ENCODE measurements around the gene KSR1. TPM values are rescaled to one million over a fixed set of nuclear protein-coding genes. Genes with fewer than 3 reads are reported as not detected.
"Not testable (repeated sequence)": the region's sequence is repeated elsewhere in the genome, so short reads cannot be mapped to it uniquely, and the experiment has no call there.

The KSR1 gene
- total RNA-seq, 1 experiment from 2014 or later, result 37.6 TPM

GRCh38 chr17:27654654-27655524, 198.6 kb downstream of the KSR1 start:
- no peaks in the 10 kb centered on the region for H3K9me3 ChIP-seq (replicated peaks)
- H3K36me3 ChIP-seq, result no peaks in the 10 kb centered on the region
- DNase-seq, result peak; percentile 76 to 83
- H3K27me3 ChIP-seq, result no peaks in the 10 kb centered on the region; the same call in 1 of the 2 replicates
- H3K27ac ChIP-seq, result no peak overlapping the region
- H3K4me3 ChIP-seq, result no peak overlapping the region
- H3K4me1 ChIP-seq, result no peaks in the 10 kb centered on the region

DNA sequence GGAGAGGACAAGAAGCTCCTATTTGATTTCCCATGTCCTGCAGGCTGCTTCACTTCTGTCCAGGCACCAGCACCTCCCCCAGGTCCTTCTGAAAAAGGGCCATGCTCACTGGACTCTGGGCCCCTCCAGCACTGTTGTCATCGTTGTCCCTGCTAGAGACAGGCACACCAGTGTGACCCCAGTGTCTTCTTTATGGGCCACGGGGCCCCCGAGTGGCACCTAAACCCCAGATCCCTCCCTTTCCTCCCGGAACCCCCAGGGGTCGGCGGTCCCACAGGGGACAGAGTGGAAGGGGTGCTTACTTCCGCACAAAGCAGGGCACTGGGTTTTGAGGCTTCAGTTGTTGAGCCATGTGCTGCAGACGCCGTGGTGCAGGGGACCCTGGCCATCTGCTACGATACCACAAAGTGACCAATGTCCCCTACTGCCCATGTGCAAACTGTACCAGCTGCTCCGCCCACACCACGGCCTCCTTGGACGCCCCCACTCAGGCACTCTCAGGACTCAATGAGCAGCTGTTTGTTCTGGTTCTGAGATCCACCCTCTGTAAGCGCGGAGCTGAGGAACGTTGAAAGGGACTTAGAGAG, 199.4 kb downstream of the KSR1 start:
- not testable (repeated sequence) for H3K27me3 ChIP-seq; H3K36me3 ChIP-seq; H3K4me3 ChIP-seq; DNase-seq; H3K4me1 ChIP-seq; H3K9me3 ChIP-seq (replicated peaks); H3K27ac ChIP-seq

DNA sequence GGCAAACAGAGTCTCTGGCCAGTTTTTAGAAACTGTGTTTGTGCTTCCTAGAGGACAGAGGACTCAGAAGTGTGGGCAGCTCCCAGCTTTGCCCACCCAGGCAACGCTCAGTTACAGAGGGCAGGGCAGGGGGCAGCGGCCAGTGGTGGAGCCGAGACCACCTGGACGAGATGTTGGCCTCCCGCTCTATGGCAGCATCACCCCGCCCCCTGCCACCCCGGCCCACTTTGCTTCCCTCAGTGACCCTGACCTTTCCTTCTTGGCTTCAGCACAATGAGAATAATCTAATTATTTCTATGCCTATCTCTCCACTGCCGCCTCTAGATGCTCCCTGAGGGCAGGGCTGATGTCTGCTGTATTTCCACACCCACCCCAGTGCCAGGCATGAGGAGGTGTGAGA, 200.4 kb downstream of the KSR1 start:
- H3K9me3 ChIP-seq (replicated peaks); DNase-seq; H3K27ac ChIP-seq; H3K4me1 ChIP-seq; H3K36me3 ChIP-seq; H3K27me3 ChIP-seq; H3K4me3 ChIP-seq: not testable (repeated sequence)

DNA sequence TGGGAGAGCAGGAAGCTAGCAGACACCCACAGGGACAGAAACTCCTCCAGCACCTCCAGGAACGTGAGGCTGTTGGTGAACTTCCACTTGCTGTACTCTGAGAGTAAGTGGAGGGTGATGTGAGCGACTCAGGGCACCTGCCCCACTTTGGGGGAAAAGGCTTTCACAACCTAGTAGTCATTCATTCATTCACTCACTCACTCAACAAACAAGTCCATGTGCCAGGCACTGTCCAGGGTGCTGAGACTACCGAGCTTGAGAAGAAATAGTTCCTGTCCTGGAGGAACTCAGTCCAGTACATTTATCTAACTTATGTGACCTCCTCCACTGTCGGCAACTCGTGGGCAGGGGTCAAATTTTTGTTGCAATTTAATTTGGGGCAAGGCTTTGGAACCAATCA, 201.4 kb downstream of the KSR1 start:
- no peak overlapping the region for H3K4me3 ChIP-seq
- no peaks in the 10 kb centered on the region for H3K9me3 ChIP-seq (replicated peaks)
- DNase-seq, result peak; percentile 24 to 43
- H3K27me3 ChIP-seq, result no peaks in the 10 kb centered on the region; the same call in 1 of the 2 replicates
- no peak overlapping the region for H3K27ac ChIP-seq
- H3K4me1 ChIP-seq, result no peaks in the 10 kb centered on the region
- no peaks in the 10 kb centered on the region for H3K36me3 ChIP-seq

- Histone ChIP-seq H3K4me1 (no peaks in the 10 kb centered on the region), H3K27ac (no peak overlapping the region), H3K4me3 (no peak overlapping the region), H3K9me3 (replicated peaks) (no peaks in the 10 kb centered on the region), H3K36me3 (no peaks in the 10 kb centered on the region), H3K27me3 (peaks cover 4% of the 10 kb centered on the region; the same call in 1 of the 2 replicates)
- no peak for DNase-seq
These were observed 203.4 kb downstream of the KSR1 start for GRCh38 chr17:27659683-27660082.

GRCh38 chr17:27660436-27660835, 204.2 kb downstream of the KSR1 start:
- Histone ChIP-seq H3K4me1 (no peaks in the 10 kb centered on the region), H3K4me3 (no peak overlapping the region), H3K36me3 (no peaks in the 10 kb centered on the region), H3K27me3 (peaks cover 8% of the 10 kb centered on the region), H3K27ac (no peak overlapping the region), H3K9me3 (replicated peaks) (no peaks in the 10 kb centered on the region)
- no peak for DNase-seq

GRCh38 chr17:27663936-27664605, 207.8 kb downstream of the KSR1 start:
- Histone ChIP-seq H3K36me3 (no peaks in the 10 kb centered on the region), H3K4me1 (no peaks in the 10 kb centered on the region), H3K27ac (no peak overlapping the region), H3K27me3 (peaks cover 28% of the 10 kb centered on the region), H3K4me3 (no peak overlapping the region), H3K9me3 (replicated peaks) (no peaks in the 10 kb centered on the region)
- DNase-seq, result no peak

DNA sequence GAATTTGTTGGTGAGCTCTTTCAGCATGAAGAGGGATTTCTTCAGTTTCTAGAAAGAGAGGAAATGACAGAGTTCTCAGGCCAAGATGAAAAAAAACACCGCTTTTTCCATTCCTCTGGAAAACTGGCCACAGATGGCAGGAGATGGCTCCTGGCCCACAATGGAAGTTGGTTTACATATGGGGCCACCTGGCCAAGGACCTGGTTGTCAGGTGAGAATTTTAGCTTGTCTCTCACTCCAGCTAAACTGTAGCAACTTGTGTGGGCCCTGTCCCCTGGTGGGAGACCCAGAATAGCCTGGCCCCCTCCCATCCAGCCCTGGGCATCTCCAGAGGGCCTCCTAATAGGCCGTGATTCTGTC, 208.3 kb downstream of the KSR1 start:
- no peaks in the 10 kb centered on the region for H3K4me1 ChIP-seq
- H3K36me3 ChIP-seq, result no peaks in the 10 kb centered on the region
- H3K9me3 ChIP-seq (replicated peaks), result no peaks in the 10 kb centered on the region
- H3K27me3 ChIP-seq, result peaks cover 28% of the 10 kb centered on the region
- no peak overlapping the region for H3K27ac ChIP-seq
- H3K4me3 ChIP-seq, result no peak overlapping the region
- DNase-seq, result no peak

DNA sequence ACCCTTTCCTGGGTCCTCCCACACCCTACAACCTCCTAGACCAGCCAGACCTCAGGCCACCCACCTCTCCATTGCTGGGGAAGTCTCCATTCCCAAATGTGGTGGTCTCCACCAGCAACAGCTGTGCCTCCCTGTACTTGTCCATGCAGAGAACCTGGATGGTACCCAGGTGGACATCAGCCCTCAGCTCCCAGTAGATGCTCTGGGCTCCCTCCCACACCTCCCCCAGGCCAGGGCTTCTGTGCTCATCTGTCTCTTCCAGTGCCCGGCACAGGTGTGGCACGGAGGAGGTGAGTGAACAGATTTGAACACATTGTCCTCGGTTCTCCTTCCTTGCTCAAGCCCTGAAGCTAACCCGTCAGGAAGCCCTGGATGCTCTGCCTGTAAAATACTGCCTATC, 209.3 kb downstream of the KSR1 start:
- Histone ChIP-seq H3K9me3 (replicated peaks) (no peaks in the 10 kb centered on the region), H3K4me3 (no peak overlapping the region), H3K4me1 (no peaks in the 10 kb centered on the region), H3K27ac (no peak overlapping the region), H3K27me3 (peaks cover 28% of the 10 kb centered on the region), H3K36me3 (no peaks in the 10 kb centered on the region)
- DNase-seq, result no peak

GRCh38 chr17:27666270-27666669, 210.0 kb downstream of the KSR1 start:
- DNase-seq; H3K36me3 ChIP-seq; H3K9me3 ChIP-seq (replicated peaks); H3K4me1 ChIP-seq; H3K27ac ChIP-seq; H3K4me3 ChIP-seq: not testable (repeated sequence)
- H3K27me3 ChIP-seq, result peaks cover 28% of the 10 kb centered on the region

GRCh38 chr17:27666831-27667560, 210.7 kb downstream of the KSR1 start:
- Histone ChIP-seq H3K4me1 (no peaks in the 10 kb centered on the region), H3K4me3 (no peak overlapping the region), H3K36me3 (no peaks in the 10 kb centered on the region), H3K27ac (no peak overlapping the region), H3K27me3 (peaks cover 32% of the 10 kb centered on the region), H3K9me3 (replicated peaks) (no peaks in the 10 kb centered on the region)
- DNase-seq, result no peak

DNA sequence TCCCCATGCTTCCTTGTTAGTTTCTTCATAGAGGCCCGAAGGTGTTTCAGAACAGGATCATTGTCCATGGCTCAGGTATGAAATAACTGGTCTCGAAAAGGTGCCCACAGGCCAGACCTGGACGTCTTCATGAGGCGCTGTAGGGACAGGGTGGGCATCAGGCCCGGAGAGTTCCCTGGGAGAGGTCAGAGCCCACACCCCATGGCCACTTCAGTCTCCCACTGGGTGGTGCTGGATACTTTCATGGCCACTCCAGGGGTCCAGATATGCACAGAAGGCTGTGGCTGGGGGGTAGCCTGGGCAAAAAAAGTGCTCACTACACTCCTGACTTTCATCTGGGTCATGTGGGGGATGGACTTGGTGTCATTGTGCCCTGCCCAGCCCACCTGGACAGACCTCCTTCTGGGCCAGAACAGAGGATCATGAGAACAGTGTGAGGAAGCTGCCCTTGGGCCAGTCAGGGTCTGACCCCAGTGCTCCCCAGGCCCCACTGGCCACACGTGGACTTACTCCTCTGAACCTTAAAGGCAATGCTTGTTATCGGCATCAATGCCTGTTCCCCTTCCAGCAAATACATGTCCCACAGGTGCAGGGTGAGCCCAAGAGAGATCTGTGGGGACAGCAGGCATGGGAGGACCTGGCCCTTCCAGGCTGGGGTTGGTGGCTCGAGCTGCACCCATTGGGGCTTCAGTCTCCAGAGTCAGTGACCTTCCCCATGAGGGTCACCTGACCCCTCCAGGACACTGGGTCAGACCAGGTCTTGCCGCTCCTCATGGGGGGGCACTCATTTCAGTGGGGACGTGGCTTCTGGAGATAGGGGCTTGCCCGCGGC, 211.6 kb downstream of the KSR1 start:
- no peak for DNase-seq
- Histone ChIP-seq H3K27ac (no peak overlapping the region), H3K27me3 (peaks cover 32% of the 10 kb centered on the region), H3K4me1 (no peaks in the 10 kb centered on the region), H3K36me3 (no peaks in the 10 kb centered on the region), H3K9me3 (replicated peaks) (no peaks in the 10 kb centered on the region), H3K4me3 (no peak overlapping the region)

GRCh38 chr17:27668488-27668823, 212.2 kb downstream of the KSR1 start:
- Histone ChIP-seq H3K9me3 (replicated peaks) (no peaks in the 10 kb centered on the region), H3K4me3 (no peak overlapping the region)
- DNase-seq, result no peak

GRCh38 chr17:27669136-27669535, 212.9 kb downstream of the KSR1 start:
- Histone ChIP-seq H3K36me3 (no peaks in the 10 kb centered on the region), H3K27me3 (peaks cover 28% of the 10 kb centered on the region), H3K4me3 (no peak overlapping the region), H3K4me1 (no peaks in the 10 kb centered on the region), H3K9me3 (replicated peaks) (no peaks in the 10 kb centered on the region), H3K27ac (no peak overlapping the region)
- DNase-seq, result no peak

More at GRCh38 chr17:27668488-27668823, 212.2 kb downstream of the KSR1 start:
- Histone ChIP-seq H3K27ac (no peak overlapping the region), H3K36me3 (no peaks in the 10 kb centered on the region), H3K27me3 (peaks cover 28% of the 10 kb centered on the region), H3K4me1 (no peaks in the 10 kb centered on the region)

Measured in SJCRH30 (cell line).